A204.1 (cell line): ENCODE measurements around the gene CHAT.

ENCODE experiments used
- FAIRE-seq: peaks from 2 replicates; lab custom pipeline; 2012; peaks lifted over from hg19 to GRCh38; lab: Jason Lieb, UNC

Gene CHAT

DNA sequence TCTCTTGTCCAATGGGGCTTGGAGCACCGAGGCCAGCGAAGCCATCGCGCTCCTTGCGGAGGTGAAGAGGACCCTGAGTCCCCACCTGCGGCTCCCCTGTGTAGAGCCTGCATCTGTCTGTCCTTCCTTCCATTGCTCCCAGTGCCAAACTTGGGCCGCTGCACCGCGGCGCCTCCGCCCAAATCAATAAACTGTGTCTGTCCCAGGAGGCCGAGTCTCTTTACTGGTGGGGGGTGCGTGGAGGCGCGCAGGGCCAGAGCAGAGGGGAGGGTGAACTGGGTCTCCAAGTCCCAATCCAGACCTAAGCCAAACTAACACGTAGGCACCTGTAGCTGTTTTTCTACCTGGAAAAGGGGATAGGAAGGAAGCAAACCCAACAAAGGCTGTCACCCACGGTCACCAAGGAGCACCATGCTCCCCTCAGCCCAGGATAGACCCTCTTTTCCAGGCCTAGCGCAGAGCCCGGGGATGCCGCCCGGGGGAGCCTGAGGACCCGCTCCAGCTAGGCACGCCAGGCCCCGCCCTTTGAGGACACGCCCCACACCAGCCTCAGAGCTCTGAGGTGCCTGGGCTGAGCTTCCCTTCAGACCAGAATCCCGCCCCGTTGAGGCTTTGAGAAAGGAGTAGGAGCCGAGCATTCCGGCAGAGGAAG, 1.2 kb upstream of the CHAT start:
- no peak for FAIRE-seq

- no peak for FAIRE-seq
These were observed 514 bp upstream of the CHAT start for GRCh38 chr10:49613165-49613881.

GRCh38 chr10:49614242-49615198, 683 bp downstream of the CHAT start:
- FAIRE-seq = no peak

DNA sequence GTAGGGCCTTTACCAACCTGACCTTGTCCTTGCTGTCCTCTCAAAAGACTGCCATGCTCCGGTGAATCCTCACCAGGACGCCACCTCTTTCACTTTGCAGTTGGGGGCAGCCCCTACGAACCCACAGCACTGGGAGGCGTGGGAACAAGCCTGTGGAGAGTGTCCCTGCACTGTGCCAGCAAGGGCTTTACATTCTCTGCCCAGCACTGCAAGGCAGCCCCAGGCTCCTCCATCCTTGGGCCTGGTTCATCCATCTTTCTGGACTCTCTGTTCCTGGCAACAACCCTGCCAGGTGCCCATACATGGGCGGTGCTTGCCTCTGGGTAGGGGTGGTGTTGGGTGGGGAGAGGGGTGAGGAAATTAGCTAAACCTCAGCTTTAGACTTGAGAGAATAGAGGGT, 1.4 kb downstream of the CHAT start:
- FAIRE-seq = no peak

- FAIRE-seq = no peak
These were observed 1.9 kb downstream of the CHAT start for GRCh38 chr10:49615721-49616120.

GRCh38 chr10:49616421-49617101, 2.7 kb downstream of the CHAT start:
- no peak for FAIRE-seq

GRCh38 chr10:49617121-49618020, 3.5 kb downstream of the CHAT start:
- no peak for FAIRE-seq

- no peak for FAIRE-seq
These were observed 5.0 kb downstream of the CHAT start for GRCh38 chr10:49618821-49619220.

DNA sequence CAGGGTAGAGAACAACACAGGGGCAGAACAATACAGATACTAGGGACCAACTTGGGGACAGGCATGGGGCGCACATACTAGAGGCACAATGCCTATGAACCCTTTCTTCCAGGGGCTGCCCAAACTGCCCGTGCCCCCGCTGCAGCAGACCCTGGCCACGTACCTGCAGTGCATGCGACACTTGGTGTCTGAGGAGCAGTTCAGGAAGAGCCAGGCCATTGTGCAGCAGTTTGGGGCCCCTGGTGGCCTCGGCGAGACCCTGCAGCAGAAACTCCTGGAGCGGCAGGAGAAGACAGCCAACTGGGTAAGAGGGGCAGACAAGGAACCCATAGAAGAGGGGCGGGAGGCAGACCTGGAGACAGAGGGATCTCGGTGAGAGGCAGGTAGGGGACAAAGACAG, 5.8 kb downstream of the CHAT start:
- no peak for FAIRE-seq

DNA sequence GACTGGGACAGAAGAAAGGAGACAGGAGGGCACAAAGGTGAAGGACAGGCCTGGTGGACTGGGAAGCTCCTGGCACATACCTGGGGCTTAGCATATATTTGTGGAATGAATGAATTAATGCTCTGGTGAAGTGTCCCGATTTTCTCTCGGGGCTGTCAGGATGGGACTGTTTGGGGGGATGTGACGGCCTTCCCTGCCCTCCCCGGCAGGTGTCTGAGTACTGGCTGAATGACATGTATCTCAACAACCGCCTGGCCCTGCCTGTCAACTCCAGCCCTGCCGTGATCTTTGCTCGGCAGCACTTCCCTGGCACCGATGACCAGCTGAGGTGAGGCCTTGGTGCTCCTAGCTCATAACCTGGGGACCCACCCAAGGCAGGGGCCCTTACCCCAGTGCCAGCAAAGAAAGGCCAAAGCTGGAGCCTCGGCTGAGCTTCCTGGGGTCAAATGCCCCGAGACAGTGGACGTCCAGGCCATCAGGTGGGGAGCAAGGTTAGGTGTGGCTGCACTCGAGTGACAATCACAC, 6.5 kb downstream of the CHAT start:
- FAIRE-seq = no peak

DNA sequence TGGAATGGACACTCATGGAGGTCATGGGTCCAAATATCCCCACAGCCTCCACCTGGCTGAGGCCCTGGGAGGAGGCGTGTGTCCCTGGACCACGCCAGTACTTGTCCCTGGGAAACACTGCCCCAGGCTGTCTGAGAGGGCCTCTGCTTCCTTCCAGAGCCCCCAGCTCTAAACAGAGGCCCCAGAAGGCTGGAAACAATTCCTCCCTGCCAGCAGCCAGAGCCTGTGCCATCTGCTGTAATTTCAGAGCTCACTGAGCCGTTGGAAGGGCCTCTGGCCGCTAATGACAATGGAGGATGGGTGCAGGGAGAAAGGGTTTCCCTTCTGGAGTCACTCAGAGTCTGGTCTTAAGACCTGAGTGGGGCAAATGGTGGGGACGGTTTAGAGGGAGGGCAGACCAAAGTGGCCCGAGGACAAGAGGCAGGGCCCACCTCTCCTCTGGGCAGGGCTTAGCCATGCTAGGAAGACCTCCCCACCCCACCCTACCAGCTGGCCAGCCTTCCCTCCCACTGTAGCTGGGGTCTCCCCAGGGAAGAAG, 7.1 kb downstream of the CHAT start:
- no peak for FAIRE-seq

GRCh38 chr10:49621561-49621960, 7.7 kb downstream of the CHAT start:
- no peak for FAIRE-seq

DNA sequence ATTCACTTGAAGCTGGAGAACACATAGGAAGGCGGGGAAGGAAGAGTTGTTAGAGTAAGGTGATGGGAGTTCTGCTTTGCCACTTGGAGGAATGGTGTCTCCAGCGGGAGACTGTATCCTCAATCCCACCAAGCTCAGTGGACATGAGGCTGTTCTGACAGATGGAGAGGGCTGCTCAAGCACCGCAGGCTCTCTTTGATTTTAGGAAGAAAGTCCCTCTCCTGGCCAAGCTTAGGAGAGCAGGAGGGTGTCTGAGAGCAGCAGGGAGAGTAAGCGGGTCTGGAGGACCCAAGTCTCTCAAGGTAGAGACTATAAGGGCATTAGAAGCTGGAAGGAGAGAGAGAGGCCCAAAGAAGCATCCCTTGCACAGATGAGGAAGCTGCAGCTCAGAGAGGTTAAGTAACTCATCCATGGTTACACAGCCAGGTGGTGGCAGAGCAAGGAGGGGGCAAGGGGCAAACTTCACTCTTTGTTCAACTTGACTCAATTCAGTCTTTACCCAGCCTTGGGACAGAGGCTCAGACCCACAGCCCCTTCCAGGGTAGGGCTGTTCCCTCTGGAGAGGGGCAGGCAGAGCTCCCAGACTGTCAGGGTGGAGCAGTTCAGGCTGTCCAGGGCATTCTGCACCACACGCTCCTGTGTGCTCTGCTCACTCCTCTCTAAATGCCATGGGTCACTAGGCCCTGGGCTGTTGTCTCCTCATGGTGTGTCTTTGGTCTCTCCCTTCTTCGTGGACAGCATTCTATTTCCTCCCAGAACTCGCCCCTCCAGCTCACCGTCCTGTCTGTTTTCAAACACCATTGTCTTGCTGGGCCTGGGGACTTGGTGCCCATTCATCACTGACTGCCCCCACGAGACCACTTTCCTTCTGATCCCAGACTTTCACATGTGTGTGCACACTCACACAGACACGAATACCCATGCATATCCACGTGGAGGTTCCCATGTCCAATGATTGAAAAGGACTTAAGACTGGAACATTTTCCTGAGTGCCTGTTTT, 8.9 kb downstream of the CHAT start:
- FAIRE-seq = no peak

- FAIRE-seq = no peak
These were observed 10.8 kb downstream of the CHAT start for GRCh38 chr10:49624629-49625028.

- FAIRE-seq = no peak
These were observed 11.6 kb downstream of the CHAT start for GRCh38 chr10:49625411-49625810.

DNA sequence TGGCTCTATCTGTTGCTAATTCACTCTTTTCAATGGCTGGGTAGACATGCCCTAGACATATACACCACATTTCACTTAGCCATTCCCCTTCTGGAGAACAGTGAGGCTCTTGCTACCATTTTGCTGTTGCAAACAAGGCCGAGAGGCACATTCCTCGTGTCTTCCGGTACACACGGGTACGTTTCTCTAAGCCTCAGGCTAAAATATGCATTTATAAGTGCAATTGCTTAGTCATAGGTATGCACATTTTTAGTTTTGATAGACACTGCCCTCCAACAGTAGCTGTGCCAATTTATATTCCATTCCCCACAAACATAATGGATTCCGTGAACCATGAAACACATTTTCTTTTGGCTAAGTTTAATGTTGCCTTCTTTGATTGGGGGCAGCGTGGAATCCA, 13.2 kb downstream of the CHAT start:
- FAIRE-seq = no peak

DNA sequence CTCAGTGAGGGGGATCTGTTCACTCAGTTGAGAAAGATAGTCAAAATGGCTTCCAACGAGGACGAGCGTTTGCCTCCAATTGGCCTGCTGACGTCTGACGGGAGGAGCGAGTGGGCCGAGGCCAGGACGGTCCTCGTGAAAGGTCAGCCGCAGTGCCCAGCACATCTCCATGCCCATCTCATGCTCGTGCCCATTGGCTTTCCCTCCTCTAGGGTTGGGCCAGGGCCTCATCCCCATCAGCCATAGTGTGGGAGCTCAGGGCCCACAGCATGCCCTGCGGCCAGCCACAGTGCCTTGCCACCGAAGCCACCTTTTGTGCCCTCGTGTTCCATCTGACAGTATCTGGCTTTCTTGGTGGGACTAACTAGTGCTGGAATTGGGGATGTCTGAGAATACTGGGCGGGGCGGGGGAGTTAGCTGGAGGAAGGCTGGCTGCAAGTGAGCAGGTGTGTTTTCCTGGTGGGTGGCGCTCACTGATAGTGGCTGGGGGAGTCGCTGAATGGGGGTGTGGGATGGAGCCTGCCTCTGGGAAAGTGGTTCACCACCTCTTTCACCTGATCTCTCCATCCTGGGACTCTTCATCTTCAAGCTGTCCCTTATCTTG, 13.9 kb downstream of the CHAT start:
- FAIRE-seq = no peak

DNA sequence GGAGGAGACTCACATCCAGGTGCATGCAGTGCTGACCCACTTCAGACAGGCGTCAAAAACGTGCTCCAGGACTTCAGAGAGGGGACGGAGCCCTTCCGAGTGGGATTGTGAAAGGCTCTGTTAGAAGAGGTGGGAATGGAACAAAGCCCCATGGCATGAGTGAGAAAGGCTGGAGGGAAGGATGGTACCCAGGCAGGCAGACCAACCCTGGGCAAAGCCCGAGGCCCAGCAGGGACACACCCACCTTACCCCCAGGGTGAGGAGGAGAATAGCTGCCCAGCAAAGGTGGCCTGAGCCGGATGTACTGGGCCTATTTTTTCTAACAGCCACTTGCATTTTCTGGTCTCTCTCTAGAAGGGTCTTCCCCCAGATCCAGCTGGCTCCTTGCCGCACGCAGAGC, 14.8 kb downstream of the CHAT start:
- FAIRE-seq = no peak

GRCh38 chr10:49629431-49629881, 15.6 kb downstream of the CHAT start:
- no peak for FAIRE-seq
